ENCODE data around the gene EAF1. TPM values are rescaled to one million over a fixed set of nuclear protein-coding genes. Genes with fewer than 3 reads are reported as not detected.
"Not testable (repeated sequence)": the region's sequence is repeated elsewhere in the genome, so short reads cannot be mapped to it uniquely, and the experiment has no call there.

EAF1 gene
- total RNA-seq, 1 donor from 2014 or later = 23.1 TPM

DNA sequence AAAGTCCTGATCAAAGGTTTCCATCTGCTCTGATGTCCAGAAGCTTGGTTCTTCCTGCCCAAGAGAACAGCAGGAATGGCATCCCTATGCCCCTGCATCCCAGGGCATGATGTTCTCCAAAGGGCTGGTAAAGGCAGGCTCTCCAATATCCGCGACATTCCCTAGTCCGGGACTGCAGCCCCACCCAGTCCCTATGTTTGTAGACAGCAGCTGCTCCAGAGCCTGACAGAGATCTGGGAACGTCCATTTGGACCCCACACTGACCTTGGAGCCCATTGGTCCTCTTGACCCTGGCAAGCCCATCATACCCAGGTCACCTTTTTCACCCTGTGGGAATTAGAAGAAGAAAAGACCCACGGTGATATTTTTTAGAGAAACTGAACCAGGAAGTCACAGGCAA is 47.8 kb downstream of the EAF1 start:
- no peak overlapping the region for H3K4me3 Mint-ChIP-seq
- H3K27ac Mint-ChIP-seq = no peak overlapping the region
- no peaks in the 10 kb centered on the region for H3K36me3 Mint-ChIP-seq
- H3K27me3 Mint-ChIP-seq = no peaks in the 10 kb centered on the region
- no peak for DNase-seq (ENCODE audit: extremely low spot score, unreplicated experiment)
- no peaks in the 10 kb centered on the region for H3K4me1 Mint-ChIP-seq (ENCODE audit: unreplicated experiment)
- TF ChIP-seq, protein P1, sequence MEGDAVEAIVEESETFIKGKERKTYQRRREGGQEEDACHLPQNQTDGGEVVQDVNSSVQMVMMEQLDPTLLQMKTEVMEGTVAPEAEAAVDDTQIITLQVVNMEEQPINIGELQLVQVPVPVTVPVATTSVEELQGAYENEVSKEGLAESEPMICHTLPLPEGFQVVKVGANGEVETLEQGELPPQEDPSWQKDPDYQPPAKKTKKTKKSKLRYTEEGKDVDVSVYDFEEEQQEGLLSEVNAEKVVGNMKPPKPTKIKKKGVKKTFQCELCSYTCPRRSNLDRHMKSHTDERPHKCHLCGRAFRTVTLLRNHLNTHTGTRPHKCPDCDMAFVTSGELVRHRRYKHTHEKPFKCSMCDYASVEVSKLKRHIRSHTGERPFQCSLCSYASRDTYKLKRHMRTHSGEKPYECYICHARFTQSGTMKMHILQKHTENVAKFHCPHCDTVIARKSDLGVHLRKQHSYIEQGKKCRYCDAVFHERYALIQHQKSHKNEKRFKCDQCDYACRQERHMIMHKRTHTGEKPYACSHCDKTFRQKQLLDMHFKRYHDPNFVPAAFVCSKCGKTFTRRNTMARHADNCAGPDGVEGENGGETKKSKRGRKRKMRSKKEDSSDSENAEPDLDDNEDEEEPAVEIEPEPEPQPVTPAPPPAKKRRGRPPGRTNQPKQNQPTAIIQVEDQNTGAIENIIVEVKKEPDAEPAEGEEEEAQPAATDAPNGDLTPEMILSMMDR (conservative IDR thresholded peaks at IDR 0.05) = no peak
- H3K9me3 Mint-ChIP-seq = no peaks in the 10 kb centered on the region

DNA sequence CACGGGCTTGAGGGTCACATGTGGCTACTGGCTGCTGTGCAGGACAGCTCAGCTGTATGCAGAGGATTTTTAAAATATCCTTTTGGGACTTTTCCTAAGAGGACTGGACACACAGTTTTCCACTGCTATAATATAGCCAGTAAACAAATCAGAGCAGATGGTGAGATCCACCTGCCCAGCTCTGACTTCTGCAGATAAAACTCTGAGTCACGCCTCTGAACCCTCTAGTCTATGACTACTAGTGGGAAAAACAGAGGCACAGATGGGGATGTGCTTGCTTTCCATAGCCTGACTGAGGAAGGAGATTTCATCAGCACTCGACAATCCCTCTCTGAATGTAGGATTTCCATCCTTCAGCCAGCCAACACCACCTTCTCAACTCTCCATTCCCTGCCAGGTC is 49.0 kb downstream of the EAF1 start:
- no peak overlapping the region for H3K27ac Mint-ChIP-seq
- H3K9me3 Mint-ChIP-seq = no peaks in the 10 kb centered on the region
- no peaks in the 10 kb centered on the region for H3K36me3 Mint-ChIP-seq
- H3K4me1 Mint-ChIP-seq (ENCODE audit: unreplicated experiment) = no peaks in the 10 kb centered on the region
- no peaks in the 10 kb centered on the region for H3K27me3 Mint-ChIP-seq
- no peak for DNase-seq (ENCODE audit: extremely low spot score, unreplicated experiment)
- TF ChIP-seq, protein P1 (conservative IDR thresholded peaks at IDR 0.05) = no peak
- no peak overlapping the region for H3K4me3 Mint-ChIP-seq

DNA sequence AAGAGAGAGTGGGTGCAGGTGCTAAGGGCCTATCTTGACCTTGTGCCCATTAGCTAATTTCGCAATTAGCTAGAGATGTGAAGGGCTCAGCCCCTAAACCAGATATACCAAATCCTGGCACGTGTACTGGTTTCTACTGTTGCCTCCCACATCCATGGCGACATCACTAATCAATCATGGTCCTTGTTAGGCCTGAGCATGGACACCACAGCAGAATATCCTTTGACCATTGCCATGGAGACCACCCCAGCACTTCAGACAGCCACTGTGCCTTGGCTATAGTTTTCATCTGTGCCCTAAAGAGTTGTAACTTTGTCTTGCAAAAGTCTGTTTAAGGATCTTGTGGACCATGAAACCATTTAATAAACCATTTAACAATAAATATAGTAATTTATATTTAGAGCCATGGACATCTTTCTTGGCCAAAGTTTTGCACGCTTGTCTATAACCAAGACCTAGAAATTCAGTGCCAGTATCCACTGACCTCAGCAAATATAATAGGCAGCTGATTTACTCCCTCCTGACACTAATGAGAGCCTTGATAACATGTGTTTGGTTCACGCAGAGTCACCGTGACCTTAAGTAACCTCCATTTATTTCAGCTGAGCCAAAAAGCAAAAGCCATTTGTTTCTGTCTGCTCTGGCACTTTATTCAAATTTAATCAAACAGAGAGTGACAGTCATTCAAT is 50.7 kb downstream of the EAF1 start:
- no peak overlapping the region for H3K4me3 Mint-ChIP-seq
- H3K36me3 Mint-ChIP-seq = no peaks in the 10 kb centered on the region
- H3K9me3 Mint-ChIP-seq = no peaks in the 10 kb centered on the region
- no peak for DNase-seq (ENCODE audit: extremely low spot score, unreplicated experiment)
- peak overlapping the region; percentile 12 for H3K27ac Mint-ChIP-seq
- H3K4me1 Mint-ChIP-seq (ENCODE audit: unreplicated experiment) = no peaks in the 10 kb centered on the region
- no peaks in the 10 kb centered on the region for H3K27me3 Mint-ChIP-seq
- TF ChIP-seq, protein P1 (conservative IDR thresholded peaks at IDR 0.05) = no peak

GRCh38 chr3:15478640-15478979 is 51.2 kb downstream of the EAF1 start:
- no peaks in the 10 kb centered on the region for H3K36me3 Mint-ChIP-seq
- no peaks in the 10 kb centered on the region for H3K9me3 Mint-ChIP-seq
- H3K27ac Mint-ChIP-seq = no peak overlapping the region
- DNase-seq (ENCODE audit: extremely low spot score, unreplicated experiment) = no peak
- H3K27me3 Mint-ChIP-seq = no peaks in the 10 kb centered on the region
- H3K4me1 Mint-ChIP-seq (ENCODE audit: unreplicated experiment) = no peaks in the 10 kb centered on the region
- H3K4me3 Mint-ChIP-seq = no peak overlapping the region
- TF ChIP-seq, protein P1 (conservative IDR thresholded peaks at IDR 0.05) = no peak

DNA sequence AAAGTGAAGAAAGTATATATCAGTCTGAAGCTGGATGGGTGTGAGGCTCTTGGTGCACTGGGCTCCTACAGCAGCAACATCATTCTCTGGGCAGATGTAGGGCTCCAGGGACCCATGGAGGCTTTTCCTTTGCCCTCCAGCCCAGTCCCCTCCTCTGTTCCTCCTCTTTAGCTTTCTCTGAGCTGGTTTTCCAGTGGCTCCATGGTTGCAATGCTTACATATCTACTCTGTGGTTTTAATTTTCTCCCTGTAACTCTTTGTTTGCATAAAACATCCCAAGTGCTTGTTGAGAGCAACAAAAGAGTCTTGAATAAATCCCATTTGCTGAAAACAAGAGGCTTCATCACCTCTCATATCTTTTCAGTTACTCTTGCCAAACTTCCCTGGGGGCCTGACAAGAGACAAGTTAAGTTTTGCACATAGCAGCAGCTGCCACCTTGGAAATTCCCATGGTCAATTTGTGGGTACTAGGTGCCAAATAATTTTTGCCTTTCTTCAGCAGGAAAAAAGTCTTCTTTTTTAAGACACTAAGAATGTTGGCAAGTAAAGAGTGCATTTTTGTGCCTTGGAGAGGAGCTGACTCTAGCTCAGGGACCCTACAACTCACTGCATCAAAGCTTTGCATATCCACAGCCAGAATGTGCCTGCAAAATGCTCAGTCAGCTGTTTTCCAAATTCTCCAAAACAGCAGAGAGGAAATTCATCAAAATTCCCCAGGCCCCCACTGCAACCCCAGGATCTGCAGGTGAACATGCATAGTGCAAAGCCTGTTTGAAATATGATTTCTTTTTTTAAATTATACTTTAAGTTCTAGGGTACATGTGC is 52.2 kb downstream of the EAF1 start:
- Mint-ChIP-seq H3K27me3 (no peaks in the 10 kb centered on the region), H3K4me3 (no peak overlapping the region)

GRCh38 chr3:15484551-15484950 is 57.2 kb downstream of the EAF1 start:
- H3K27me3 Mint-ChIP-seq; H3K36me3 Mint-ChIP-seq; H3K4me1 Mint-ChIP-seq (ENCODE audit: unreplicated experiment); H3K4me3 Mint-ChIP-seq; H3K9me3 Mint-ChIP-seq; H3K27ac Mint-ChIP-seq; DNase-seq (ENCODE audit: extremely low spot score, unreplicated experiment): not testable (repeated sequence)

More for the DNA sequence above, 52.2 kb downstream of the EAF1 start:
- no peak overlapping the region for H3K27ac Mint-ChIP-seq
- no peak for DNase-seq (ENCODE audit: extremely low spot score, unreplicated experiment)
- no peaks in the 10 kb centered on the region for H3K9me3 Mint-ChIP-seq
- H3K4me1 Mint-ChIP-seq (ENCODE audit: unreplicated experiment) = no peaks in the 10 kb centered on the region
- H3K36me3 Mint-ChIP-seq = no peaks in the 10 kb centered on the region
- TF ChIP-seq, protein P1 (conservative IDR thresholded peaks at IDR 0.05) = no peak

Data from type B pancreatic cell (in vitro differentiated cells).